Fibroblast of skin of right quadriceps (primary cell): Measurements from ENCODE around the gene GALNT17.

ENCODE experiments used
- DNase-seq: peaks from one replicate; pipeline ENCODE4 v3.0.0-alpha.2; 2013

The GALNT17 gene

DNA sequence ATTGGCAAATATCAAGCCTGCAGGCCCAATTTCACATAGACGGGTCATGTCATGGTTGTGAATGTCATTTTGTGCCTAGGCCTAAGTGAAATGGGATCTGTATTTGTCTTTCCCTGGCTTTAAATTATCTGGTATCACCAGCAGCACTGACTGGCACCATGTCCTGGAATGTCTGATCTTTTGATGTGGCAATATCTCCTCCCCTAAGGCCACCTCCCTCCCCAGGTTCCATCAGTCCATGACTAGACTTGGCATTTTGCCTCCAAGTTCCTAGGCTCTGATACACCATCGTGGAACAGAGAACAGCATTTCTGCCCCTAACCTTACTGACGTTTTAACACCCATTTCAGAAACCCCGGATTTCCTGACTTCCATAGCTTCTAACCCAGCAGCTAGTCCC lies 513.9 kb downstream of the GALNT17 start:
- DNase-seq: no peak

DNA sequence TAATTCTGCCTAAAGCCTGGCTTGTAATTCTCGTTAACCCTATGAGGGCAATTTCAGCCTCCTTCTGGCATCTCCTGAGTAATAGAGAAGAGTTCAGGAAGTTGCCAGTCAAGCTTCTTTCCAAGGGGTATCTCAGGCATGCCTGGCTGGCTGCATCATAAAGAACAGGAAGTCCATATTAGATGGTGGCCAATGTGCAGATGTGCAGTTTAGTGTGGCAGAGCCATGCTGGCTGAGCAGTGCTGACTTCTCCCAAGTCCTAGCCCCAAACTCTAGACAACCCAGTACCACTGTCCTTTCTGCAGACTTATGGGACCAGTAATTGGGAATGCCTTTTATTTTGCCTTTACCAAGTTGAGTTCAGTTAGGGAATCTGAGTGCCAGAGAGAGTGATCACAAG lies 517.9 kb downstream of the GALNT17 start:
- DNase-seq: no peak

DNA sequence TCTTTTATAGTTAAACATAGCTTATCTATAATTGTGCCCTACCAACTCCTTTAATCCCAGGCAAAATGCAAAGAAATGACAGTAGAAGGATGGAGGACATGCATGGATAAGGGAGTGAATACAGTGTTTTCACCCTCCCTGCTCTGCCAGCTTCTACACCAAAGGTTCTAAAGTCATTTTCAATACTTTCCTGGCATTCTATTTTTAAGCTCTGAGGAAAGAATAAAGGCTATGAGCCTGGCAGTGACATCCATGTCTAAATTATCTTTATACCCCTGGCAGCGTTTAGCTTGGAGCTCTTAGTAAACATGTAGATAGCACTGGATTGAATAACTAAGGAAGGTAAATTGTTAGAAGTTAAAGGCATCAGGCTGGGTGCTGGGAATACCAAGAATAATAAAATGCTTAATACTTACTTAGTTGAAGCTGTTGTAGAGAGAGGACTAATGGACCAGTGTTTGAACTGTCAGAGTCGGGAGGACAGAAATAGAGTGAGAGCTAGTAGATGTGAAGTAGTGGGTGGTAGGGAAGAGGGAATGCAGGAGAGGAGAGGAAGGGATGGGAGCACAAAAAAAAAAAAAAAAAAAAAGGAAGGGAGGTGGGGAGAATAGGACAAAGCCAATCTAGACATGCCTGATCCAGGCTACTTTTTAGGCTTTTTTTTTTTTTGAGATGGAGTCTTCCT lies 518.9 kb downstream of the GALNT17 start:
- DNase-seq: no peak

DNA sequence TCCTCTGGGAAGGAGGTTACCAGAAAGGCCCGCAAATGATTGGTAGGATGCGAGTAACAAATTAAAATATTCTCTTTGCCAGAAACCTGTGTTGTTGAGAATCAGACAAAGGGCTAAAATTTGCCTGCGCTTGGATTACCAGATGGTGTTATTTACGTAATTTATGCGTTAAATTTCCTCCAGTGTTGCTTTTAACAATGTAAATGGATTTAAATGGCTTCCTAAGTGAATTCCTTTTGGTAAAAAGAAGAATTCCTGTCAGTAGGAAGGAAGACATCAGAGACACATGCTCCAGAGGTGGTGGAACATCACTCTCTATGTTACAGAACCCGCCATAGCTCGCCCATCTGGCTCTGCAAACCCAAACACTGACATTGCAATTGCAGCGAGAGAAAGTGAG lies 520.6 kb downstream of the GALNT17 start:
- no peak for DNase-seq

DNA sequence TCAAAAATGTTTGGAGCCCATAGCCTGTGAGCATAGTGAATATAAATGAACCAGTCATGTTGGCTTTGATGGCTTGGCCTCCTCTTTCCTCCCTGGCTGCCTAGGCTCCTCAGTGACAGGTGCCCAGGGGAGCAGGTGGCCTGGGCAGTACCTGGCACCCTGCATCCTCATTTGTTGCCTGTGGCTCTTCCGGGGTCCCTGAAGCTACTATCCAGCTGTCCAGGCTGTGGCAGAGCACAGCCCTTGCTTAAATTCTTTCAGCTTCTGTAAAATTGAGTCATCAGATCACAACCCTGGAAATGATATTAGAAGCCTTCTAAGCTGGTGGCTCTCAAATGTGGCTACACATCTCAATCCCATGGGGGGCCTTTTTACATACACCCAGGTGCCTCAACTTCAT lies 525.4 kb downstream of the GALNT17 start:
- no peak for DNase-seq

DNA sequence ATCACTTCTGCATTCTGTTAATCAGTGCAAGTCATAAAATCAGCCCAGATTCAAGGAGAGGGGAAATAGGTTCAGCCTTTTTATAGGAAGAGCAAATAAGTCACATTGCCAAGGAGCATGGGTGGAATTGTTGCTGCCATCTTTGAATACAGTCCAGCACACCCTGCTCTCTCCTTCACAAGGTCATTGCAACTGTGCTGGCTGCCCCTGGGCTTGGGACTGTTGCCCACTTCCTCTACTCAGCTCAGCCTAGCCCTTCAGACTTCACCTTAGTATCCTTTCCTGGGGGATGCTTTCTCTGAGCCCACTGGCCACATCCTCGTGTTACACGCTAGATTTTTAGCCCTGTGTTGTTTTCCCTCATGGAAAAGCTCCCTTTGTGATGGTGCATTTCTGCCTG lies 527.7 kb downstream of the GALNT17 start:
- DNase-seq: no peak

DNA sequence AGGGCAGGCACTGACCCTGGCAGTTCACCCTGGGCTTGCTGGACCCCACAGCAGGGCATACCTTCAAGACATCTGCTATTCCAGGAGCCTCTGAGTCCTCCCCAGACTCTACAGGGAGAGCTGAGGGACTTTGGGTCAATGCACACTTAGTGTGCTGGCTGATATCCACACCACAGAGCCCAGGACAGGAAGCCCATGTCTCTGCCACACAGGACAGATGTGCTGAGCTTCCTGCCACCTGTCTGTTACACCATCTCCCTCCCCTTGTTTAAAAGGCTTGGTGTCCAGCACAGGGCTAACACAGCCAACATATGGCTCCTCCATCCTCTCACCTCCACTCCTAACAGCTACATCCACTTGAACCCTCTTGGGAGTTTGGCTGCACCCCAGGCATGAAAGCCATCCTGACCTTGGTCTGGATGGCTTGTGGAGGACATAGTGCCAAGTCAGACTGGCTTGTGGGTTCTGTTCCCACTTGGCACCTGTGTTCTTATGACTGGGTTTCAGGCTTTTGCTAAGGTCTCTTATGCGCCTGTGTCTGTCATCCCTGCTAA lies 529.8 kb downstream of the GALNT17 start:
- no peak for DNase-seq

DNA sequence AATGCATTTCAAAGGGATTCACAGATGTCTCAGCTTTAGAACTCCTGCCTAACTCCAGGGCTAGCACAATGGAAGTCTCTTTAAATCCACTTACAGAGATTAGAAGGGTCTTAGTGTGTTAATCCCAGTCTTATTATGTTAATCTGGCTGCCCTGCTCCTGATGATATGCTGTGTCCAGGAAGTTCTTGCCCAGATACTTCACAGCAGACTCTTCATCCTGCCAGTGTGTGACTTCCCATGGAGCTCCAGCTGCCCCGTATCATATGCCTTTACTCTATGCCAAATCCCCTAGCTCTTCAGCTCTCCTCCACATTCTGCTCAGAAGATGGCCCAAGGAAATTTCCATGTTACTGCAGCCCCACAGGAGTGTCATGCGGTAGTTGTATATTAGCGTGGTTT lies 533.8 kb downstream of the GALNT17 start:
- DNase-seq: no peak

DNA sequence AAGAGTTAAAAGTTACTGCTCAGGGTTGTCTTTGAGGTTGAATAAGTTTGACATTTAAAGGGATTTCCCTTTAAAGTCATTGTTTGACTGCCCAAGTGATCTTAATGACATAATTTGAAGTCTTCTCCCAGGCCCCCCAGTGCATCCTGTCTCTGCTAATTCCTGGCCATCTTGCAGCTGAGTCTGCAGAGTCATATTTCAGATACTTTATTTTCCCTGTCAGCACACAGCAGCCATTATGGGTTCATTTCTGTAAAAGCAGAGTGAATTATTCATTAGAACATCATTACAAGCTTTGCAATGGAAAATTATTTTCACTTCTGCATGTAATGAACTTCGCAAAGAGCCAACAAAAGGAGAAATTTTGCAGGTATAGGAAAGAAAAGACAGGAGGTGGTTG lies 536.6 kb downstream of the GALNT17 start:
- DNase-seq: no peak

DNA sequence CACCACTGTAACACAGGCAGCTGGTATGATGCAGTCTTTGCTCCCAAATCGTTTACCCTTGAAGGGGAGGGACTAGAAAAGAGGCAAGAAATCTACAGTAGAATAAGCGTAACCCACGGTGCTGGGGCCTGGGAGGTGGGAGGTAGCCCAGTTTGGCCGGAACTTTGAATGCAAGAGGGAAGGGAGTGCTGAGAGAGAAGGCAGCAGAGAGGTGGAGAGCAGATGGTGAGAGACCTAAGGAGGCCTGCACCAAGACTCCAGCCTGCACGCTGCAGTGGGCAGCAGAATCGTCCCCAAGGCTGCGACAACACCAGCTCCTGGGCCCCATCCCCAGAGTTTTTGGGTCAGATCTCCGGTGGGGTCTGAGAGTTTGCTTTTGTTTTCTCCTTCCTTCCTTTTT lies 547.5 kb downstream of the GALNT17 start:
- DNase-seq: no peak

DNA sequence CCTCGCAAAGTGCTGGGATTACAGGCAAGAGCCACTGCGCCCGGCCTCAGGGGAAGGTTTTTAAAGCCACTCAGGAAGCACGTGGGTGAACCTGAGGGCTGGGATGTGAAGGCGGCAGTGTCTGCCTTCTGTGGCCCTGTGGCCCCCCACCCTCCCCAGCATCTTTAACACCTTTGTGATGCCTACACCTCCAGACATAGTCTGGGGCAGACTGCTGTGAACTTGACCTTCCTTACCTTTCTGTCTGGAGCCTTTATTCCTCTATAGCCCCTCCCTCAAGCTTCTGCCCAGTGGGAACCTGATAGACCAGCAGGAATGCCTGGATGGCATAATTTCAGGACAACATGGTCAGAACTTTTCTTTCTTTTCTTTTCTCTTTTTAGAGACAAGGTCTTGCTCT lies 550.2 kb downstream of the GALNT17 start:
- no peak for DNase-seq

DNA sequence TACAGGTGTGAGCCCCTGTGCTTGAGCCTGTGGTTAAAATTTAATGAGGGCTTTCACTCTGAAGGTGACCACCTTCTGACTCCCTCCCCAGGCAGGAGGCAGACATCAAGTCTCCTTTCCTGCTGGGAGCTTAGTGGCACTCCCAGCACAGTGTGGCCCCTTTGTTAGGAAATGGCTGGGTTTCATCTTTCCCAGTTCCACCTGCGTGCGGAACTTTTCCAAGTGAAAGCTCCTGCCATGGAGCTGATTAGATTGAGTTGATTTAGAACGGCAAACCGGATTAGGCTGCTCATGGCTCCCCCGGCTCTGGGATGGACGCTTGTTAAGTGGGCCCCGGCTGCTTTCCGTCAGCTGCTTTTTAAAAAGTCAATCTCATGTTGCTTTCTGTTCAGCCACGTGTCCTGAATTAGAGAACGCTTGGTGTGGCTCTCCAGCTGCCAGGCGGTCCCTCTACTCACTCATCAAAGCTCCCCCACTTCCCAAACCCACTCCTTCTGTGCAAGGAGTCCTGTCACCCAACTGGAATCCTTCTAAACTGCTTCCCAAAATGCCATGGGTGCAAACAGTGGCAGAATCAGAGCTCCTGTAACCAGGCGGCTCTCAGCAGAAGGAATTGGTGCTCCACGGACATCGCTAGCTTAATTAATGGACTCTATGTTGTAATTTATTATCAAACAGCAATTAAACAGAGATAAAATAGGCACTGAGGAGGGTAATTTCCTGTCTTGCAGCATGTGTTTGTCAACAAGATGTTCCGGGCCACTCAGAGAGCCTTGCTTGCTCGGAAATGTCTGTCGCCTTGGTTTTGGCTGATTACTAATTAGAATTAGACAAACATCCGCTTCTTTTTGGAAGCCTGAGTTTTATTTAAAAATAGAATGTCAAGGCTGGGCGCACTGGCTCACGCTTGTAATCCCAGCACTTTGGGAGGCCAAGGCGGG lies 551.2 kb downstream of the GALNT17 start:
- peak; percentile 6 for DNase-seq

DNA sequence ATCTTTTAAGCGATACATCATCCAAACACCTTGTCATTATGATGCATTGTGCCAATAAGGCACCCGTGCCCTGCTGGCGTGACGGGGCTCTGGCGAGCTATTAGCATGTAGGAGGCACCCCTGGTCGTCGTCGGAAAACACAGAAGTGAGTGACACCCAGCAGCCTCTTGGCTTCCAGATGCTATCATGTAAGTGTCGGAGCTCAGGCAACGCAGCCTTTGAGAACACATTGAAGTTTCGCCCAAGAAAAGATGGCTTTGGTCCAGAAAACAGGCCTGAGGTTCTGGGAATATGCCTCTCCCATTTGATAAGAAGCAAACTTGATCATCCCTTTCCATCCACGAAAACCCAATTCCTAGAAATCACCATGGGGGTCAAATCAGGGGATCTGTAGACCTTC lies 555.3 kb downstream of the GALNT17 start:
- DNase-seq: no peak

DNA sequence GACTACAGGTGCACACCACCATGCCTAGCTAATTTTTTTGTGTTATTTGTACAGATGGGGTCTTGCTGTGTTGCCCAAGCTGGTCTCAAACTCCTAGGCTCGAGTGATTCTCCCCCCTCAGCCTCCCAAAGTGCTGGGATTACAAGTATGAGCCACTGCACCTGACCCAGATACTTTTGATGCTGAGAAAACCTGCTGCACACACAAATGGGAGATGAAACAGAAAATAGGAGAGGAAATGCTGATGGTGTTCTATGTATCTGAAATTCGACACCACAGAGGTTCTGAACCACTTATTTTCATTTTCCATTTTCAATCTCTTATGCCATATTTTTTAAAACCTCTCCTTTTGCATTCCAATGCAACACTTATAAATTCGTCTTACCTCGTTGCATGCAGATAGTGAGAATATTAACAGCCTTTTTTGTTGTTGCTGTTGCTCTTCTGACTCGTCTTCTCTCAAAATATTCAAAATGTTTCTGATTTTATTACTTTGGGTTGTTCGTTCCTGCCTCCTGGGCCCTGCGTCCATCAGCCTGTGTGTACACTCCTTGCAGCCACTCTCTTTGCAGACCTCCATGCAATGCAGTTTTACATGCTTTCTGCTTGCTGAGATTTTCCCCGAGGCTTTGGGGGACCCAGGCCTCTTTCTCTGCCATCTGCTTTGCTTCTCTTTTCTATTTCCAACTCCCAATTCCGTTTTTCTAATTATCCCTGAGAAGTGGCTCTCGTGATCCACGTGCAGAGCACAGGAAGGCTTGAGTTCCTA lies 556.1 kb downstream of the GALNT17 start:
- DNase-seq: no peak

DNA sequence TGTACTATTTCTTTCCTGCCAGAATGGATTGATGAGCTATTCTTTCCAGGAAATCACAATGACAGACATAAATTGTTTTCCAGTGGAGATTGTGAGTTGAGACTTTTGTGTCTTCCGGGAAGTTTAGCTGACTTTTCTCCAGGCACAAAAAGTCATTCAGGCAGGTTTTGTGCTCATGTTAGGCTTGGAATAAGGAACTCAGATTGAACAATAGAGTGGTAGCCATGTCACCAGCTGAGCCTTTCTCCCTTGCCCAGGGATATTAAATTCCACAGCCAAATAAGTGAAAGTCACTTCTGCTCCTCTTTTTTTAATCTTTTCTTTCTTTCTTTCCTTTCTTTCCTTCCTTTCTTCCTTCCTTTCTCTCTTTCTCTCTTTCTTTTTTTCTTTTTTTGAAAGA lies 559.6 kb downstream of the GALNT17 start:
- DNase-seq: no peak

DNA sequence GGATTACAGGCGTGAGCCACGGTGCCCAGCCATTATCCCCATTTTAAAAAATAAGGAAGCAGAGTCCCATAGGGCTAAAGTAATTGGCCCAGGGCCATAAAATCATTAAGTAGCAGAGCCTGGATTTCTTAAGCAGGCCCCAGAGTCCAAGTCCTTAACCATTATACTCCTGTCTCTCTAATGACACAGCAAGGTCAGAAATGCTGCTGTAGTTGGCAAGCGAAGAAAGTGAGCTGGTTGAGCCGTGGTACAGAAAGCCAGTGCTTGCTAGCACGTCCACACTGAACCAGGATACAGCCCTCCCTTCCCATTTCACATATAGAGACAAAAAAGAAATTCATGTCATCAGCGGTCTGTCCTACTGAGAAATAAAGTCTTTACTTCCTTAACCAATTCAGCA lies 562.7 kb downstream of the GALNT17 start:
- peak; percentile 6 for DNase-seq

DNA sequence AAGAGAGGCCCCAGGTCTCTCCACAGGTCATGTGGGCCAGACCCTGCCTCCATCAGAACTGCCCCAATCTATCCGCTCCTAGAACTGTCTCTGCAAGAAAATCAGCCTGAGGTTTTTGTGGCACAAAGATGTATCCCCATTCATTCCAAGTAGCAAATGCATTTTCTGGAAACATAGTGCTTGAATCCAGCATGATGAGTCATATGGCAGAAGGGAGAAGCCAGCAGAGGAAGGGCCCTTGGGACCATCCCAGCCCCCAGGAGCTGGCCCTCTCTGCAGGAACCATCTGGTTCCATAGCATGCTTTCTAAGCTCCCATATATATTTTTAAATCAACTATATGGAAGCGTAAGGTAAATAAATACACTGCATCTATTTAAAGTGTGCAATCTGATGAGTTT lies 563.2 kb downstream of the GALNT17 start:
- DNase-seq: peak; percentile 61

DNA sequence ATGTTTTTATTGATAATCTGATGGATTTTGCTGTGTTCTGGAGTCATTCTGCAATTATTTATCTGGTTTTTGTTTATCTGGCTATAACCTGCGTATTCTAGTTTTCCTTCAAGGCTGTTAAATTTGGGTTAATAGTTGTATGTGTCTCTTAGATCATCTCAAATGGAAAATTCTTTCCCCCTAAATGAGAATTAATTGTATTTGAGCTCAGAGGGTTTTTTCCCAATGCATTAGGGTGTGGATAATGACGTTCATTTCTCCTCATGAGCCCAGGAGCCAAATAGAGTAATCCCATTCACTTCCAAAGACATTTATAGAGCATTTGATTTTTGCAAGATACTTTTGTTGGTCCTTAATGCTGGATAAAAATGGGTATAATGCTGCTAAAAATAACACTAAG lies 564.6 kb downstream of the GALNT17 start:
- DNase-seq: no peak

DNA sequence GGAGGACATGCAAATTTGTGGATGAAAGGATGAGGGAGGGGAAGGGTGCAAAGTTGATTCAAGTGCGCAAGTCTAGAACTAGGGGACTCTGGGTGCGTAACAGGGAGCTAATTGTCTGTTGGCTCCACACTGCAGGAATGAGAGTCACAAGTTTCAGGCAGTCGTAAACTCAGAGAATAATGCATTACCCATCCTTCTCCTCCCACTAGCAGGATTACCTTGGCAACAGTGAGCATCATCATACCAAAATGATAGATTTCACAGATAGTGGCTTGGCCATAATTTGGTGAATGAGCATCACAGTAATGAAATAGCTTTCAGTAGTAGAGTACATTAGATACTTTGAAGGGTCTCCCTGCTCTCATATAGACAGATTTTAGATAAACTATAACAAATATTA lies 565.5 kb downstream of the GALNT17 start:
- no peak for DNase-seq

DNA sequence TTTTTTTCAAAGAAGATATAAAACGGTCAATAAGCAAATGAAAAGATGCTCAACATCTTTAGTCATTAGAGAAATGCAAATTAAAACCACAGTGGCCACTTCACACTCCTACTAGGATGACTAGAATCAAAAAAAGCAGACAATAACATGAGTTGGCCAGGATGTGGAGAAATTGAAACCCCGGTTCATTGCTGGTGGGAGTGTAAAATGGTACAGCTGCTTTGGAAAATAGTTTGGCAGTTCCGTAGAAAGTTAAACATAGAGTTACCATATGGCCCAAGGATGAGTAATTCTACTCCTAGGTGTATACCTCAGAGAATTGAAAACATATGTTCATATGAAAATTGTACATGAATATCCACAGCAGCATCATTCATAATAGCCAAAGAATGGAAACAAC lies 573.3 kb downstream of the GALNT17 start:
- DNase-seq: peak; percentile 60

DNA sequence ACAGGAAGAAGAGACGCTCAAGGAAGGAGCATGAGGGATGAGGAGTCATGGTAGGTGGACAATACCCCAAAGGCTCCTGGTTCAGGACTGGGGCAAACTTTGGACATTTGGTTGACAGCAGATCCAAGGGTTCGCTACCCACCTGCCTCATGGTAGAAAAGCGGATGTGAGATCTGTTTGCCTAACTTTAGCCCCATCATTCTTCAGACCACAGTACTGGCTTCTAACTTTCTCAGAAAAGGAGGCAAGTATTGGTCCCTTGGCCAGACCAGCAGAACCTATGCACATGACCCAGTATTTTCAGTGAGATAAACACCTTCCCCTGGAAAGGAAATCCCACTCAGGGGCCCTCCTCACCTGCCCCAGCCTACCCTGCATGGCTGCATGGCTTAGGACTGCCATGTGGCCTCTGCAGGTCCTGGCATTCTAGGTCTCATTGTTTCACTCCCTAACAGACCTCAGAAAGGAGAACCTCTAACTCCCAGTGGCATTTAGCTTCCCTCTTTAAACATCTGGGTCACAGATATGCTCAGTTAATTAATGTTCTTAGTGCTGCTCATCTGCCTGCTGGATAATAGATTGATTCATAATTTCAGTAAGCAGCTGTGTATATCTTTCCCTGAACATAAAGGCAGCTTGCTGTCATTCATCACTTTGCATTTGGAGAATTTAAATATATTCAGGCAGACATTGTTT lies 574.1 kb downstream of the GALNT17 start:
- DNase-seq: no peak

DNA sequence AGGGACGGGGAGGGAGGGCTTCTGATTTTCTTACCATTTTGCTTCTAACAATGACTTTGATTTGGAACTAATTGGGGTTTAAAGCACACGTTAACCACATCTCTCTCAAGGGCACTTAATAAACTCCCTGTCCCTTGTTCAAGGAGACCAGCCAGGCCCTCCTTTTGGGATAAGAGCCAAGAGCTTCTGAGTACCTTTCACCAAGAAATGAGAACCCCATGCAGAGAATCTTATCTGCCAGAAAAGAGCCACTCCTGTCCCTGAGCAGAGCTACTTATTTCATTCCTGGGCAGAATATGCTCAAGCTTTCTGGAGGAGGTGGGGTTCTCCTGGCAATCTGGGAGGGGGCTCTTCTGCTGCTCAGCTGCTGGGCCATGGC lies 574.6 kb downstream of the GALNT17 start:
- no peak for DNase-seq

DNA sequence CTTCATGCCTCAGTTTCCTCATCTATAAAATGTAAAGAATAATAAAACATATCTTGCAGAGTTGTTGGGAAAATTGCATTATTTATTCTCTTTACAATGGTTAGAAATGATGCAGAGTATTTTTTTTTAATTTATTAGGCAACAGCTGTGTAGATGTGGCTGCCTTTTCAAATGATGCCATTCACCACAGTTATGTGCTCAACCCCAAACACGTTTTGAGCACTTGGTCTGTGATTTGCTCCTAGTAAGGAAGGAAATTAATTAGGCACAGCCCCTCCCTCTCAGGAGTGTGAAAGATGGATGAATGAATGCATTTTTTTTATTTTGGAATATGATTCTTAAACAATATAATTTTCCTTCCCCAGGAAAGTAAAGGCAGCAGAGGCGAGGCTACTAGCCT lies 575.1 kb downstream of the GALNT17 start:
- no peak for DNase-seq
